ENCODE results near the gene IER5.
"Not testable (repeated sequence)": the region's sequence is repeated elsewhere in the genome, so short reads cannot be mapped to it uniquely, and the experiment has no call there.

Gene IER5

DNA sequence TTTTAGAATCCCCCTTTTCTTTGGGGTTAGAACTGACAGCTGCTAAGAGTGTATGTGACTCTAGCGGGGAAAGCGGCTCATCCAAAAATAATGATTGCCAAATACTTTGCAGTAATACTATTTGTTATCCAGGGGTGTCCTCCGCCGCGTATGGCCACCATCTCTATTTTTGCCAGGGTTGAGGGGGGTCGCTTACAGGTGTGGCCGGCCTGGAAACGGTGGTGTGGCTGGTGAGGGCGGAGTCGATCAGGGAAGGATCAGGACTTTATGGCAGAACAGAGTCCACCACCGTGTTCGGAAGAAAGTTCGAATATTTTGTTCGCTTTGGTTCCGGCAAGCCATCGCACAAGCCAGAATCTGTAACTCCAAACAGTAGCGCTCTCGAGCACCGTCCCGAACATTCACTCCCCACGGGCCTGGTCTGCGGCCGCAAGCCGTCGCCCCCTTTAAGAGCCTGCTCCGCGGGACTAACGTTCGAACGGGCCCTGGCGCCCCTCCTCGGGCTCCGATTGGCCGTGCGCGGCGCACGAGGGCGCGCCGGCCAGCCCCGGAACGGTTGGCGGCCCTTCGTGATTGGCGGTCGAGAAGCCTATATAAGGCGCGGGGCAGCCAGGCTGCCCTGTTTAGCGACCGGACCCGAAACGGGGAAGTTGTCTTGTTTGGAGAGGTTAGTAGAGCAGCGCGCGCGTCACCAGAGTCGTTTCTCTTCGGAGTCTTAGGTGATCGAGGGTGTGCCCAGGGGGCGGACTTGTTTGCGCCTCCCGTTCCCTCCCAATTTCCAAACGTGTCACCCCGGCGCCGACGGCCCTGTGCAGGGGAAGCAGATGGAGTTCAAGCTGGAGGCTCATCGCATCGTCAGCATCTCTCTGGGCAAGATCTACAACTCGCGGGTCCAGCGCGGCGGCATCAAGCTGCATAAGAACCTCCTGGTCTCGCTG is at the start of gene IER5:
Gene IER5 (plus strand): TSS at position 622 of the 938 bp plus-strand sequence. CDS start 203 bp downstream, at position 825.
- DNase-seq, result peak; percentile 83

GRCh38 chr1:181040284-181040865 is 48.1 kb upstream of the IER5 start:
- no peak for DNase-seq

GRCh38 chr1:181043025-181043888 is 45.2 kb upstream of the IER5 start:
- peak; percentile 25 for DNase-seq

GRCh38 chr1:181044449-181044966 is 44.0 kb upstream of the IER5 start:
- DNase-seq, result no peak

DNA sequence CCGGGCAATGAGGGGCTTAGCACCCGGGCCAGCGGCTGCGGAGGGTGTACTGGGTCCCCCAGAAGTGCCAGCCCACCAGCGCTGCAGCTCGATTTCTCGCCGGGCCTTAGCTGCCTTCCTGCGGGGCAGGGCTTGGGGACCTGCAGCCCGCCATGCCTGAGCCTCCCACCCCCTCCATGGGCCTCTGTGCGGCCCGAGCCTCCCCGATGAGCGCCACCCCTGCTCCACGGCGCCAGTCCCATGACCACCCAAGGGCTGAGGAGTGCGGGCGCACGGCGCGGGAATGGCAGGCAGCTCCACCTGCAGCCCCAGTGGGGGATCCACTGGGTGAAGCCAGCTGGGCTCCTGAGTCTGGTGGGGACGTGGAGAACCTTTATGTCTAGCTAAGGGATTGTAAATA is 42.6 kb upstream of the IER5 start:
- DNase-seq, result not testable (repeated sequence)

GRCh38 chr1:181049378-181049777 is 39.1 kb upstream of the IER5 start:
- DNase-seq, result no peak

GRCh38 chr1:181050922-181051321 is 37.6 kb upstream of the IER5 start:
- DNase-seq, result no peak

- no peak for DNase-seq
Measured at GRCh38 chr1:181056560-181056959, 31.9 kb upstream of the IER5 start.

DNA sequence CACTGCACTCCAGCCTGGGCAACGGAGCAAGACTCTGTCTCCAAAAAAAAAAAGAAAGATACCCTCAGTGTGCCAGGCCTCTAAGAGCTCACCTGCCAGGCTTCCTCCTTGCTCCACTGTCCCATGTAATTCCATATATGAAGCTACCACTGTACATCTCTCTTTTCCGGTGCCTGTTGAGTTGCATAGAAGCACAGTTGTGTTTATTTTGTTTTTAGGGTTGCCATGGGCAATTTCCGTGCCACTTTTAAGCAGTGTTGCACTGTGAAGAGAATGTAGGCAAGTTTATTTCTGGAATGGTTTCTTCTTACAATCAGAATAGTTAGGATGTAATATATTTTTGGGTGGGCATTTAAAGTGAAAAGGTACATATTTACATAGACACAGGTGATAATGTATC is 31.4 kb upstream of the IER5 start:
- peak; percentile 4 for DNase-seq

- DNase-seq, result no peak
Measured at GRCh38 chr1:181059435-181059834, 29.1 kb upstream of the IER5 start.

GRCh38 chr1:181060066-181060465 is 28.4 kb upstream of the IER5 start:
- no peak for DNase-seq

DNA sequence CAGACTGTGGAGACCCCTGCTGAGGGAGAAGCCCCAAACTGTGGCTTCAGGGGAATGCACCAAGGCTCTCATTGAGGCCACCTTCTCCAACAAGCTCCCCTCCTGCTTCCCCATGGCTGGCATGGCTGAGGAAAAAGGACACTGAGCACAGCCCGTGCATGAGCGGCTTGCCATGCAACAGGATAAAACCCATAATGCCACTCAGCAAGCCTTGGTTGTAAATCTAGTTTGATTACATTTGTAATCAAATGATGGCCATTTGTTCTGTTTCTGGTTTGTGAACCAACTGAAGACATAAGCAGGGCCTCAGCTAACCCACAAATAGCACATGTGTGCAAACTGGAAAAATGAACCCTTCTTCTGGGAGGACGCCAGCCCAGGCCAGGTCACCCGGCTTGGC is 27.6 kb upstream of the IER5 start:
- DNase-seq, result not testable (repeated sequence)

DNA sequence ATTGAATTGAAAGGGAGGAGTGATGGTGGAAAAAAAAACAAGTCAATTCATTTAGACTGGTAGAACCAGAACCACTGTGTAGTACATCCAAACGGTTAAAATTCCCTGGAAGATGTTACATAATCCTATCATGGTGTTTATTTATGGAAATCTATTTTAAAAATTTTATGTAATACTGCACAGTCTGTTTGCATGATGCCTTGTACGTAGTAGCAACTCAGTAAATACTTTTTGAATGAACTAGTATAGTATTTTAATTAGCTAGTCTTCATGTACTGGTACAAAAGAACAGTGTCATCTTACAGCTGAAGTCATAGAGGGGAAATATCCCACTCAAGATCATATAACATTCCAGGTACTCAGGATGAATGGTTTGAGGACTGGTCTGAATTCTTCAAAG is 27.0 kb upstream of the IER5 start:
- DNase-seq, result no peak

- no peak for DNase-seq
Measured at GRCh38 chr1:181061891-181062835, 26.3 kb upstream of the IER5 start.

DNA sequence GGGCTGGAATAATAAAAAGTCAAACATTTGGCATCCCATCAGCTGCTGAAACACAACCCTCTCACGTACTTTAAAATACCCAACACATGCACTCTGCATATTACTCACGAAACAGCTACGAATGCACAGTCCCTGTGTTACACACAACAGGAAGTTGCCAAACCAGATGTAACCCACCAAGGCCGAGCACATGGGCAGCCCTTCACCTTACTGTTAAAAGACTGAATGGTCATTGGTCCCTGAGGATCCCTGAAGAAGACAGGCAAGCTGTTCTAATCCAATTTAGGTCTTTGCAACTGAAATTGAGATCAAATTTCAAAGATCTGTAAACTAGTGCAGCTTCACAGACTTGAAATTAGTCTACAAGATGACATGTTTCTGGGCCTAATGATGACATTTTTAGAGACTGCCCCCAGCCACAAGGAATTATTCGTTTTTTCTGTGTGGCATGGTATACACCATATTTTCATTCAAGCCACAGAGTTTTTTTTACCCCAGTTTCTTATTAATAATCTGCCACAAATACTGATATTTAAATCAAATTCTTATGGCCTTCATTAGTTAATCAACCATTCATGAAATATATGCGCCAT is 25.6 kb upstream of the IER5 start:
- DNase-seq, result no peak

- no peak for DNase-seq
Measured at GRCh38 chr1:181064011-181064623, 24.4 kb upstream of the IER5 start.

DNA sequence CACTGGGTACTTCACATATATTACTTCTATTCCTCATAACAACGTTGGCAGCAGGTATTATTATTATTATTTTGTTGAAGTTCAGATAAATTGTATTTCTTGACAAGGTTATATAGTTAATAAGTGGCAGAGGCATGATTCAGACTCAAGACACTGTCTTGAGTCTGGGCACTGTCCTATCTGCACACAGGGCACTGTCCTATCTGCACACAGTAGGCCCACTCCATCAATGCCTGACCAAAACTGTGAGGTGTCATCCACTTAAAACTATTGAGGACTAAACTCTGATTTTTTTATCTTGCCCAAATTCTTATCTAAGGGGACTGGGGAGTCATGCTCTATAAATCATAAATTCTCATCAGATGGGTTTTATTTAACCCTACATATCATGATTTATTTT is 23.8 kb upstream of the IER5 start:
- no peak for DNase-seq

GRCh38 chr1:181073638-181074037 is 14.9 kb upstream of the IER5 start:
- no peak for DNase-seq

GRCh38 chr1:181075766-181076350 is 12.6 kb upstream of the IER5 start:
- DNase-seq, result no peak

GRCh38 chr1:181076852-181077251 is 11.6 kb upstream of the IER5 start:
- DNase-seq, result no peak
